Measurements from ENCODE around the gene NUDT22. TPM values are rescaled to one million over a fixed set of nuclear protein-coding genes. Genes with fewer than 3 reads are reported as not detected.

Gene NUDT22
- total RNA-seq, 2 experiments from 2014 or later, result 51.4 to 51.9 TPM

DNA sequence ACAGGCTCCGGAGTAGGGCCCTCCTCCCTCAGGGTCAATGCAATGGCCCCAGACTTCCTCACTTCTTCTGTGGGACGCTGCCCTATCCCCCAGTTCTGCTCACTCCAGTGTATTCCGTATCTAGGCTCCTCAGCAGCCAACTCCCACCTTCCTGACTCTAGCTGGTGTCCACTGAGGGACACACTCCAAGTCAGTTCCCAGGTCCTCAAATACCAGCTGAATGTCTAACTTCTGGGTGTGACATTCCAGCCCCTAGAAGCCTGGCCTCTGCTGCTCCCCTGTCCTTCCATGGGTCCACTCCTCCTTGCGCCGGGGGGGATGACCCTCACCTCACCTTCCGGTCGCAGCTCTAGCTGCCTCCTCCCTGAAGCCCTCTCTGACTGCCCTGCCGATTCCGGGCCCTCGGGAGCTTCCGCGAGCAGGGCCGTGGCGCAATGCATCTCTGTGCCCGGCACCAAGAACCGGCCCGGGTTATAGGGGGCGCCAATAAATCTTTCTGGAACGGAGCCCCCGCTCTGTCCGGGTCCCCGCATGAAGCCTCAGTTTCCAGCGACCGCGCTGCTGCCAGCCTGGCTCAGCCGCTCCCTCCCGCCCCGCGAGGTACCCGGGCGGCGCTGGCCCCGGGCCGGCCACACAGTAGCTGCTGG, 42.9 kb downstream of the NUDT22 start:
- H3K4me3 Mint-ChIP-seq, result peak overlapping the region; percentile 90
- CTCF ChIA-PET, result interaction anchor here (0.8 to 3.0 kb wide), 6 partner anchors 18 to 90 kb away, joined by 3 to 20 read pairs (median 6); partner anchors contain the start of genes CATSPERZ and PLCB3
- H3K27ac Mint-ChIP-seq, result peak overlapping the region; percentile 88
- peaks cover 15% of the 10 kb centered on the region for H3K4me1 Mint-ChIP-seq (ENCODE audit: low read depth)
- DNase-seq, result peak; percentile 61
- H3K27me3 Mint-ChIP-seq (ENCODE audit: low read depth), result no peaks in the 10 kb centered on the region
- H3K9me3 Mint-ChIP-seq, result no peaks in the 10 kb centered on the region
- intact Hi-C loops (cut with micrococcal nuclease), result loop anchor here (1.0 kb wide), 2 partner anchors 18 to 23 kb away; partner anchors contain the start of genes PLCB3 and PPP1R14B
- H3K36me3 Mint-ChIP-seq (ENCODE audit: low read depth), result no peaks in the 10 kb centered on the region

DNA sequence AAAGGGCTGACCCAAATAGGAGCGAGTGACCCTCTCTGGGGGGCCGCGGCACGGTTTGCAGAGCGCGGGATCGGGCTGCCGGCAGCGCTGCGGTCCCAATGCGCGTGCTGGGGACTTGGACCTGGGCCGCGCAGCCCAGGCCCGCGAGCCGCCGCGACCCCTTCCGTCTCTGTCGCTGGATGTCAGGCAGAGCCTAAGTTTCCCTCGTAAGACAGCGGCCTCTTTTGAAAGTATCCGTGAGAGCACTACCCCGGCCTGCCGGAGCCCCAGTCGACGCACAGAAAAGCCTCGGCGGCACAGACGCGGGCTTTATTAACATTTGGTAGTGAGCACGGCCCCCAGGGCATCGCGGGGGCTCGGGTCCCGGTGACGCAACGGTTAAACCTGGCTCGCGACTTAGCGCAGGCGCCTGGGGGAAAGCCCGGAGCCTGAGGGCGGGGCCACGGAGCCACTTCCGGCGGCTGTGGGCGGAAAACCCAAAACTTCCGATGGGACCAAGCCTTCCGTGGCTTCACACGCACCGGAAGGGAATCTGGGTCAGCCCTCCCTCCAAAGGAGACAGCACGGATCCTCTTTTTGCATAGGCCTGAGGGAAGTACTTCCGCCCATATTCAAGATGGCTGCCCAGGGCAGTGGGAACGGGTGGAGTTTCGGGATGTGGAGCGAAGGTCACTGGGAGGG, 43.6 kb downstream of the NUDT22 start:
- Mint-ChIP-seq H3K27ac (peak overlapping the region; percentile 88), H3K36me3 (ENCODE audit: low read depth) (no peaks in the 10 kb centered on the region), H3K4me1 (ENCODE audit: low read depth) (peaks cover 15% of the 10 kb centered on the region), H3K9me3 (no peaks in the 10 kb centered on the region), H3K4me3 (peak overlapping the region; percentile 90), H3K27me3 (ENCODE audit: low read depth) (no peaks in the 10 kb centered on the region)
- CTCF ChIA-PET, result interaction anchor here (0.8 to 3.5 kb wide), 6 partner anchors 19 to 90 kb away, joined by 3 to 56 read pairs (median 5); partner anchors contain the start of genes CATSPERZ and PLCB3
- intact Hi-C loops (cut with micrococcal nuclease), result loop anchor here (1.0 to 2.0 kb wide), 11 partner anchors 16 to 84 kb away; partner anchors contain the start of genes CCDC88B, DNAJC4, ESRRA and FKBP2
- DNase-seq, result peak; percentile 98

DNA sequence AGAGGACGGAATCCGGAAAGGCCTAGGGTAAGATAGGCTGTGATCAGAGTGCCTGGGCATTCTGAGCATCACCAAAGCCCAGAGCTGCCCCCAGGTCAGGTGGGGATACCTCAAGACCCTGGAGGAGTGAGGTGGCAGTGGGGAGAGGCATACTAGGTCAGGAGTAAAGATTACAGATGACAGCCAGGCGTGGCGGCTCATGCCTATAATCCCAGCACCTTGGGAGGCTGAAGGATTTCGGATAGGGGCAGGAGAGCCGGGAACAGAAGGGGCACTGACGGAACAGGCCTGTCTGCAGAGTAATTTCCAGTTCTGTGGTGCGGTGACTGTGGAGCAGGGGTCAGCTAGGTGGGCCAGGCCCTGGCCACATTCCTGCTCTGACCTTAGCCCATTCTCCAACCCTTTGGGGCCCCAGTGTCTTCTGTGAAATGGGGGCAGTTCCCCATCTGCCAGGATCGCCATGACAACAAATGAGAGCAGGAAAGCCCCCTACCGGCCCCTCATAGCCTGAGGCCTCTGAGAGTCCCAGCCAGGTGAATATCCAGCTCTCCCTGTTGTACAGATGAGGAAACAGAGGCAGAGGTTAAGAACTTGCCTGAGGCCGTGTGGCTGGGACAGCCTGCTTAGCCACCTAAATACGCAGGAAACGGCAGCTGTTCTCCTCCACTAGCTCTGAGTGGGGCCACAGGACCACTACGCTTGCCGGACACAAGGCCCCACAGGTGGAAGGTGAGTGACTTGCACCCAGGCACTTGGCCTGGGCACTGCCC, 49.1 kb downstream of the NUDT22 start:
- Mint-ChIP-seq H3K36me3 (ENCODE audit: low read depth) (peaks cover 6% of the 10 kb centered on the region), H3K4me3 (no peak overlapping the region), H3K9me3 (no peaks in the 10 kb centered on the region), H3K27me3 (ENCODE audit: low read depth) (no peaks in the 10 kb centered on the region), H3K4me1 (ENCODE audit: low read depth) (peaks cover 7% of the 10 kb centered on the region), H3K27ac (no peak overlapping the region)
- DNase-seq, result no peak
- CTCF ChIA-PET, result interaction anchor here (0.7 to 2.7 kb wide), 4 partner anchors 12 to 29 kb away, joined by 3 to 8 read pairs (median 4); no protein-coding TSS in a partner anchor
- intact Hi-C loops (cut with micrococcal nuclease), result no loop called here

DNA sequence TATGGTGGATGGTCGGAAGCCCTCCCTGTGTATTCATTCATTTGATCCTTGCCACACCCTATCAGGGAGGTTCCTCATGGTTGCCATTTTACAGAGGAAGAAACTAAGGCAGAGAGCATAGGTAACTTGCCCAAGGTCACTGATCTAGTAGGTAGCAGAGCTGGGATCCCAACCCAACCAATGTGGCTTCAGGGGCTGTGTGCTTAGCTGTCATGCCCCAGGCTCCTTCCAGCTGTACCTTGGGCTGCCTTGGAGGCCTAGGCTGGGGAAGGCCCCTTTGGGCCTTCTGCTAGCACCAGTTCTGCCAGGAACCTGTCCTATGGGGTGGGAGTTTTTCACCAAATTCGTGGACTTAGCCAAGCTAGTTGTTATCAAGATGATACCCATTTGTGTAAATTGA, 49.8 kb downstream of the NUDT22 start:
- Mint-ChIP-seq H3K27me3 (ENCODE audit: low read depth) (no peaks in the 10 kb centered on the region), H3K27ac (no peak overlapping the region), H3K4me3 (no peak overlapping the region), H3K9me3 (no peaks in the 10 kb centered on the region), H3K36me3 (ENCODE audit: low read depth) (peaks cover 6% of the 10 kb centered on the region), H3K4me1 (ENCODE audit: low read depth) (peaks cover 7% of the 10 kb centered on the region)
- intact Hi-C loops (cut with micrococcal nuclease), result no loop called here
- DNase-seq, result no peak
- CTCF ChIA-PET, result interaction anchor here (0.9 to 2.7 kb wide), 3 partner anchors 25 to 28 kb away, joined by 3 to 8 read pairs (median 4); no protein-coding TSS in a partner anchor

GRCh38 chr11:64276653-64277431, 50.8 kb downstream of the NUDT22 start:
- no peak for DNase-seq
- intact Hi-C loops (cut with micrococcal nuclease), result no loop called here
- Mint-ChIP-seq H3K4me1 (ENCODE audit: low read depth) (peaks cover 7% of the 10 kb centered on the region), H3K4me3 (no peak overlapping the region), H3K27ac (no peak overlapping the region), H3K36me3 (ENCODE audit: low read depth) (peaks cover 7% of the 10 kb centered on the region), H3K27me3 (ENCODE audit: low read depth) (no peaks in the 10 kb centered on the region), H3K9me3 (no peaks in the 10 kb centered on the region)
- CTCF ChIA-PET, result interaction anchor here (1.1 to 1.7 kb wide), 2 partner anchors 28 to 71 kb away, joined by 3 to 4 read pairs; no protein-coding TSS in a partner anchor

- Mint-ChIP-seq H3K27ac (no peak overlapping the region), H3K9me3 (no peaks in the 10 kb centered on the region), H3K36me3 (ENCODE audit: low read depth) (peaks cover 11% of the 10 kb centered on the region), H3K4me1 (ENCODE audit: low read depth) (peaks cover 7% of the 10 kb centered on the region), H3K27me3 (ENCODE audit: low read depth) (no peaks in the 10 kb centered on the region), H3K4me3 (no peak overlapping the region)
- CTCF ChIA-PET, result interaction anchor here (0.6 to 1.6 kb wide), 2 partner anchors 23 to 133 kb away, joined by 4 to 5 read pairs; no protein-coding TSS in a partner anchor
- no peak for DNase-seq
- intact Hi-C loops (cut with micrococcal nuclease), result no loop called here
Observed at GRCh38 chr11:64278576-64279190, 52.6 kb downstream of the NUDT22 start.

Other genes starting within 250 kb of the NUDT22 start
- gene OTUB1, start 239.8 kb upstream of the NUDT22 start, total RNA-seq, result 10 to 100 TPM; 61.9 to 63.0 TPM
- under 1 TPM; 0.17 to 0.29 TPM for gene FLRT1, start 190.3 kb upstream of the NUDT22 start, total RNA-seq
- gene MACROD1, start 60.2 kb upstream of the NUDT22 start, total RNA-seq, result 10 to 100 TPM; 38.7 to 48.6 TPM
- 100 to 1,000 TPM; 264 to 272 TPM for gene STIP1, start 40.1 kb upstream of the NUDT22 start, total RNA-seq
- gene FERMT3, start 19.6 kb upstream of the NUDT22 start, total RNA-seq, result 100 to 1,000 TPM; 176 to 178 TPM
- 10 to 100 TPM; 18.2 to 18.3 TPM for gene TRPT1, start 88 bp upstream of the NUDT22 start, total RNA-seq
- 10 to 100 TPM; 16.9 to 19.3 TPM for gene DNAJC4, start 4.3 kb downstream of the NUDT22 start, total RNA-seq
- gene VEGFB, start 8.3 kb downstream of the NUDT22 start, total RNA-seq, result 10 to 100 TPM; 64.2 to 74.5 TPM
- gene FKBP2, start 14.8 kb downstream of the NUDT22 start, total RNA-seq, result 10 to 100 TPM; 17.2 to 20.0 TPM
- 100 to 1,000 TPM; 216 to 227 TPM for gene PPP1R14B, start 20.7 kb downstream of the NUDT22 start, total RNA-seq
- gene PLCB3, start 25.3 kb downstream of the NUDT22 start, total RNA-seq, result 1 to 10 TPM; 4.4 to 4.7 TPM
- 10 to 100 TPM; 12.8 to 14.3 TPM for gene BAD, start 58.4 kb downstream of the NUDT22 start, total RNA-seq
- gene GPR137, start 59.6 kb downstream of the NUDT22 start, total RNA-seq, result 10 to 100 TPM; 26.2 to 30.5 TPM
- gene KCNK4, start 65.0 kb downstream of the NUDT22 start, total RNA-seq, result under 1 TPM in 1 of 2 experiments, not detected in 1; 0.41 TPM
- gene CATSPERZ, start 74.1 kb downstream of the NUDT22 start, total RNA-seq, result under 1 TPM in 1 of 2 experiments, not detected in 1; 0.67 TPM
- gene ESRRA, start 79.2 kb downstream of the NUDT22 start, total RNA-seq, result 10 to 100 TPM; 18.5 to 21.7 TPM
- gene TRMT112, start 91.3 kb downstream of the NUDT22 start, total RNA-seq, result 100 to 1,000 TPM; 241 to 261 TPM
- 100 to 1,000 TPM; 122 to 132 TPM for gene PRDX5, start 91.8 kb downstream of the NUDT22 start, total RNA-seq
- 10 to 100 TPM; 53.2 to 61.9 TPM for gene CCDC88B, start 113.9 kb downstream of the NUDT22 start, total RNA-seq
- gene RPS6KA4, start 132.9 kb downstream of the NUDT22 start, total RNA-seq, result 10 to 100 TPM; 19.1 to 21.3 TPM